Stimulated activated naive B cell treated with anti-CD40 and anti-IgM and Interleukin-4, amounts not matched to agents 10 μg/mL and 1 μg/mL and 100 μg/mL, for 72 hours (primary cell): ENCODE measurements around the gene ATG13.

Experiments used
- ATAC-seq, 2 donors: fragments of 150-1000 bp; cut with Tn5 transposase; replicated peaks; 2 replicates each; pipeline ENCODE4 v1.10.0; 2021; ENCODE audit warnings: moderate library complexity in 1 of 2
- DNase-seq: peaks from one replicate; pipeline ENCODE4 v3.0.0; 2021
- H3K27ac Mint-ChIP-seq: one replicate; pipeline ENCODE4 v1.8.0; 2022; ENCODE audit warnings: mild to moderate bottlenecking, mixed read lengths
- H3K27me3 Mint-ChIP-seq, 2 donors: one replicate each; pipeline ENCODE4 v1.8.0; 2022; ENCODE audit warnings: mixed read lengths in 2 of 2
- H3K36me3 Mint-ChIP-seq, 2 donors: one replicate each; pipeline ENCODE4 v1.8.0; 2022; ENCODE audit warnings: mixed read lengths in 2 of 2, mild to moderate bottlenecking in 1 of 2
- H3K4me1 Mint-ChIP-seq, 2 donors: one replicate each; pipeline ENCODE4 v1.8.0; 2022; ENCODE audit warnings: mixed read lengths in 2 of 2, mild to moderate bottlenecking in 1 of 2
- H3K4me3 Mint-ChIP-seq, 2 donors: one replicate each; pipeline ENCODE4 v1.8.0; 2022; ENCODE audit warnings: mild to moderate bottlenecking in 2 of 2, mixed read lengths in 2 of 2, moderate library complexity in 1 of 2
- H3K9me3 Mint-ChIP-seq, 2 donors: one replicate each; pipeline ENCODE4 v1.8.0; 2022; ENCODE audit warnings: mixed read lengths in 2 of 2, mild to moderate bottlenecking in 1 of 2

ATG13 gene

DNA sequence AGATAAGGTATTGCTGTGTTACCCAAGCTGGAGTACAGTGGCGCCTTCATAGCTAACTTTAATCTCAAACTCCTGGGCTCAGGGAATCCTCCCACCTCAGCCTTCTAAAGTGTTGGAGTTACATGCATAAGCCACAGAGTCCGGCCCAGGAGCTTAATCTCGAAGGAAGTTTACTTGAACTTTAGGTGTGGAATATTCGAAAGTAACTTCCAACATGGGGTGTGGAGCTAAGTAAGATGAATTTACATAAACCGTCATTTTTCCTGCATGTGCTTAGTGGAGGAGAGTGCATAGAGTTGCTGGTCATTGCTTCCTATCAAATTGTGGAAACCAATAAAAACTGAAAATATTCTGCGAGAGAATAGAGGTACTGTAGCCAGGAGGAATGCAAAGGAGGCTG lies 1.5 kb downstream of the ATG13 start:
- H3K9me3 Mint-ChIP-seq = no peaks in the 10 kb centered on the region
- peaks cover 11 to 46% of the 10 kb centered on the region in 2 donors for H3K4me1 Mint-ChIP-seq
- no peak for DNase-seq
- no peak for ATAC-seq
- H3K36me3 Mint-ChIP-seq = peaks cover 0 to 11% of the 10 kb centered on the region in 2 donors
- no peak overlapping the region for H3K27ac Mint-ChIP-seq
- peak overlapping the region in 1 of 2 donors; percentile 58 for H3K4me3 Mint-ChIP-seq
- no peaks in the 10 kb centered on the region for H3K27me3 Mint-ChIP-seq

DNA sequence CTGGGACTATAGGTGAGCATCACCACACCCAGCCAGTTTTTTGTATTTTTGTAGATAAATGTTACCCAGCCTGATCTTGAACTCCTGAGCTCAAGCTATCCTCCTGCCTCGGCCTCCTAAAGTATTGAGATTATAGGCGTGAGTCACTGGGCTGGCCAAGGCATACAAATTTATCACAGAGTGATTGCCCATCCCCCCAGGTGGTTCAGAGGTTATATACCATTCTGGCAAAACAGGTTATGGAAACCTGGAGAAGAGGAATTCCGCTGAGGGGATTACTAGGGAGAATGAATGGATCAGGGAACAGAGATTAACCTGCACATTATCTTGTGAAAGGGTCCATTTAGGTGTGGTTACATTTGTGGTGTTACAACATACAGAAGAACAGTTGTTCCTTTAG lies 8.1 kb downstream of the ATG13 start:
- no peaks in the 10 kb centered on the region for H3K9me3 Mint-ChIP-seq
- DNase-seq (no peak), ATAC-seq (no peak)
- H3K27me3 Mint-ChIP-seq = no peaks in the 10 kb centered on the region
- no peak overlapping the region for H3K27ac Mint-ChIP-seq
- peaks cover 10 to 26% of the 10 kb centered on the region in 2 donors for H3K4me1 Mint-ChIP-seq
- H3K4me3 Mint-ChIP-seq = no peak overlapping the region
- peaks cover 15 to 28% of the 10 kb centered on the region in 2 donors for H3K36me3 Mint-ChIP-seq

DNA sequence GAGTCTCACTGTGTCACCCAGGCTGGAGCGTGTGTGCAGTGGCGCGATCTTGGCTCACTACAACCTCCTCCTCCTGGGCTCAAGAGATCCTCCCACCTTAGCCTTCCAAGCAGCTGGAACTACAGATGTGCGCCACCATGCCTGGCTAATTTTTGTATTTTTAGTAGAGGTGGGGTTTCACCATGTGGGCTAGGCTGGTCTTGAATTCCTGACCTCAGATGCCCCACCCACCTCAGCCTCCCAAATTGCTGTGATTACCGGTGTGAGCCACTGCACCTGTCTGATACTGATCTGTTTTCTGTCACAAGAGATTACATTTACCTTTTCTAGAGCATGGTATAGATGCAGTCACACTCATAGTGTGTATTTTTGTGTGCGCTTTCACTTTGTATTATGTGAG lies 11.6 kb downstream of the ATG13 start:
- peaks cover 12% of the 10 kb centered on the region in 2 donors for H3K4me1 Mint-ChIP-seq
- H3K27ac Mint-ChIP-seq = no peak overlapping the region
- DNase-seq = no peak
- H3K4me3 Mint-ChIP-seq = no peak overlapping the region
- peaks cover 27 to 30% of the 10 kb centered on the region in 2 donors for H3K36me3 Mint-ChIP-seq
- ATAC-seq = no peak
- H3K9me3 Mint-ChIP-seq = no peaks in the 10 kb centered on the region
- H3K27me3 Mint-ChIP-seq = no peaks in the 10 kb centered on the region

DNA sequence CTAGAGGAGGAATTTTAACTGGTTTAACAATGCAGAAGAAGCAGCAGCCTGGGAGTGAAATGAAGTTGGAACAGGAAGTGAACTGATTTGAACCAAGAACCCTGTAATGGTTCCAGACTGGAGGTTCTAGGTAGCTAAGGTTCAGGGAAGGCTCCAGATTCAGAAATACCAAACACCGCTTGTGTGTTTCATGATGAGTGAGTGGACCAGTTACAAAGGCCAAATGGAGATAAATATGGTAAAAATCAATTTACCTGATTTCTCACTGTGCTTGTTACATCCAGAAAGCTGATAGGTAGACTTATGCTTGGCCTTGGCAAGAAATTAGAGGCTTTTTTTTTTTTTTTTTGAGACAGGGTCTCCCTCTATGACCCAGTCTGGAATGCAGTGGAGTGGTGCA lies 12.9 kb downstream of the ATG13 start:
- Mint-ChIP-seq H3K9me3 (no peaks in the 10 kb centered on the region), H3K27me3 (no peaks in the 10 kb centered on the region), H3K4me1 (peaks cover 9 to 10% of the 10 kb centered on the region in 2 donors), H3K36me3 (peaks cover 21 to 23% of the 10 kb centered on the region in 2 donors), H3K4me3 (no peak overlapping the region), H3K27ac (no peak overlapping the region)
- DNase-seq = no peak
- ATAC-seq = no peak

DNA sequence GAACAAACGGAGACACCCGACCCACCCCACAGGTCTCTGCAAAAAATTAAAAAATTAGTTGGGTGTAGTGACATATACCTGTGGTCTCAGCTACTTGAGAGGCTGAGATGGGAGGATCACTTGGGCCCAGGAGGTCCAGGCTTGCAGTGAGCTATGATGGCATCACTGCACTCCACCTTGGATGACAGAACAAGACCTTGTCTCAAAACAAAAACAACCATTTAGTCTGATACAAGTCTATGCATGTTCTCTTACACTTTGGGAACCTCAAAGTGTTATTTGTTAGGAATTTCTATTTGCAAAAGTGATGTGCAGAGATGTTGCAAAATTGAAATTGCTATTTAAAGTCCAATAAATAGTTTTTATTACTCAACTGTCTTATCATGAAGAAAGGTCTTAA lies 14.3 kb downstream of the ATG13 start:
- Mint-ChIP-seq H3K4me1 (peaks cover 7% of the 10 kb centered on the region in 2 donors), H3K27ac (no peak overlapping the region), H3K9me3 (no peaks in the 10 kb centered on the region), H3K27me3 (no peaks in the 10 kb centered on the region), H3K36me3 (peaks cover 15 to 16% of the 10 kb centered on the region in 2 donors), H3K4me3 (no peak overlapping the region)
- ATAC-seq = no peak
- no peak for DNase-seq

DNA sequence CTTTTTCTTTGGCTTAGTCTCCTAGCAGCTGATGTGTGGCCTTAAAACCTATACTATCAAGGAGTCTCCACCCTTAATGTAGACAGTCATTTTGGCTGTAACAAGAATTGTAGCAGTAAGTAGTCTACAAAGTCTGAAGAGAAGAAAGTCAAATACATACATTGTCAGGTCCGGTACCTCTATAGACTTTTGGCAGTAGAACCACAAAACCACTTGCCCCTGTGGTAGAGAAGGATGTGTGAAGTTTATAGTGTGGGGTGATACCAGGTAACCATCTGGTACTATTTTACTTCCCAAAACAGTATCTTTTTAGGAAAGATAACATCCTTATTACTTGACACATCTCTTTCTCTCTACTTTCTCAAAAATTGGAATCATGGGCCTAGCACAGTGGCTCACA lies 15.1 kb downstream of the ATG13 start:
- Mint-ChIP-seq H3K9me3 (no peaks in the 10 kb centered on the region), H3K36me3 (peaks cover 15 to 16% of the 10 kb centered on the region in 2 donors), H3K27ac (no peak overlapping the region), H3K27me3 (no peaks in the 10 kb centered on the region), H3K4me1 (peaks cover 7% of the 10 kb centered on the region in 2 donors), H3K4me3 (no peak overlapping the region)
- ATAC-seq (no peak), DNase-seq (no peak)

DNA sequence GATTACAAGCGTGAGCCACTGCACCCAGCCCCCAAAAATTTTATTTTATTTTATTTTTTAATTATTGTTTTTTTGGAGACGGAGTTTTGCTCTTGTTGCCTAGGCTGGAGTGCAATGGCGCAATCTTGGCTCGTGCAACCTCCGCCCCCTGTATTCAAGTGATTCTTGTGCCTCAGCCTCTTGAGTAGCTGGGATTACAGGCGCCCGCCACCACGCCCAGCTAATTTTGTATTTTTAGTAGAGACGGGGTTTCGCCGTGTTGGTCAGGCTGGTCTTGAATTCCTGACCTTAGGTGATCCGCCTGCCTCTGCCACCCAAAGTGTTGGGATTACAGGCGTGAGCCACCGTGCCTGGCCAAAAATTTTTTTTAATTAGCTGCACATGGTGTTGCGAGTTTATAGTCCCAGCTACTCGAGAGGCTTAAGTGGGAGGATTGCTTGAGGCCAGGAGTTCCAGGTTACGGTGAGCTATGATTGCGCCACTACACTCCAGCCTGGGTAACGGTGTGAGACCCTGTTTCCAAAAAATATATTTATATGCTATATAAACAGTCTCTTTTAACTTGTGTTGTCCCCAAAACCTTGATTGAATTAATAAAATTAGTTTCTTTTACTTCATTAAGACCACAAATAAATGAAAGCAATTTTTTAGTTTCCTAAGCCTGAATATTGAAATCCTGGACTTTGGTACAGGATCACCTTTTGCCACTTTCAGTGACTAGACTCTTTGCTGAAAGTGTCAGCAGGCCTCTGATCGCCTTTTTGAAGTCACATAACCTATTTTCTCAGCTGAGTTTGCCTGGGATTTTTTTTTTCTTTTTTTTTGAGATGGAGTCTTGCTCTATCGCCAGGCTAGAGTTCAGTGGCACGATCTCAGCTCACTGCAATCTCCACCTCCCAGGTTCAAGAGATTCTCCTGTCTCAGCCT lies 16.2 kb downstream of the ATG13 start:
- Mint-ChIP-seq H3K36me3 (peaks cover 18 to 19% of the 10 kb centered on the region in 2 donors), H3K27me3 (no peaks in the 10 kb centered on the region), H3K9me3 (no peaks in the 10 kb centered on the region), H3K4me3 (no peak overlapping the region), H3K27ac (no peak overlapping the region), H3K4me1 (peaks cover 7% of the 10 kb centered on the region in 2 donors)
- no peak for DNase-seq
- ATAC-seq = no peak

DNA sequence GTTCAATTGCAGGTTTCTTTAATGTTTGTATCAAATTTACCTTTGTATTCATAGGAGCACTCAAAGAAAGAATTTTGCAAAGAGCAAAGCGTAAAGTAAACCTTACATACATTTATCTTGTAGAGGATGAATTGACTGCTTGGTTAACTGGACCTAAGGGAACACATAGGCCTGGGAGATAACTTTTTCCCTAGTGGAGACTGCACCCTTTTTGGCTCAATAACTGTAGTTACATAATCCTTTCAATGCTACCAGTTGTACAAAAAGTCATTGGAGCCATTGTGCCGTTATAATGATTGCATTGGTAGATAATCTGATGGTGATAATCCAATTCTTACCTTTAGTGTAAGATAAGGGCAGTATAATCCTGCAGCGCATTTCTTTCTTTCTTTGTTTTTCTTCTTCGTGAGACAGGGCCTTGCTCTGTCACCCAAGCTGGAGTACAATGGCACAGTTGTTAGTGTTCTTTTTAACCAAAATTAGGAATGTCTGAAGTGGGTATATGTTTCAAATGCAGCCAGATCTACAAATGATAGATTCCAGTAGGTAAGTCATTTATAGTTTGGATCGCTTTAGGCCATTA lies 18.3 kb downstream of the ATG13 start:
- Mint-ChIP-seq H3K9me3 (no peaks in the 10 kb centered on the region), H3K27me3 (no peaks in the 10 kb centered on the region), H3K27ac (no peak overlapping the region), H3K4me3 (no peak overlapping the region), H3K4me1 (peaks cover 0 to 2% of the 10 kb centered on the region in 2 donors), H3K36me3 (peaks cover 20 to 21% of the 10 kb centered on the region in 2 donors)
- ATAC-seq (no peak), DNase-seq (no peak)

DNA sequence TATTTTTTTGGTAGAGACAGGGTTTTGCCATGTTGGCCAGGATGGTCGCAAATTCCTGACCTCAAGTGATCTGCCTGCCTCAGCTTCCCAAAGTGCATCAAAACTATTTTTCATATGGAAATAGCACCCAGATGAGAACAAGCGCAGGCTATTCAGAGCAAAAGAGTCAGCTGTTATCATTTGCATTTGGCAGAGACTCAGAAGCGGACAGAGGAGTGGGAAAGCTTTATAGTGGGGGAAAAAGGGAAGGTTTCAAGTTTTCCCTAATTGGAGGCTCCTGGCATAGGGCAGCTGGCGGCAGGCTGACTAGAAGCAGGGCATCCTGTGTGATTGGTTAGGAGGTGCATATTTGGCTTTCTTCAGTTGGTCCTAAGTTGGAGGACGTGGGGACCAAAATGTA lies 20.2 kb downstream of the ATG13 start:
- Mint-ChIP-seq H3K27ac (no peak overlapping the region), H3K36me3 (peaks cover 16 to 20% of the 10 kb centered on the region in 2 donors), H3K4me3 (no peak overlapping the region), H3K27me3 (no peaks in the 10 kb centered on the region), H3K4me1 (no peaks in the 10 kb centered on the region), H3K9me3 (no peaks in the 10 kb centered on the region)
- no peak for ATAC-seq
- DNase-seq = no peak

DNA sequence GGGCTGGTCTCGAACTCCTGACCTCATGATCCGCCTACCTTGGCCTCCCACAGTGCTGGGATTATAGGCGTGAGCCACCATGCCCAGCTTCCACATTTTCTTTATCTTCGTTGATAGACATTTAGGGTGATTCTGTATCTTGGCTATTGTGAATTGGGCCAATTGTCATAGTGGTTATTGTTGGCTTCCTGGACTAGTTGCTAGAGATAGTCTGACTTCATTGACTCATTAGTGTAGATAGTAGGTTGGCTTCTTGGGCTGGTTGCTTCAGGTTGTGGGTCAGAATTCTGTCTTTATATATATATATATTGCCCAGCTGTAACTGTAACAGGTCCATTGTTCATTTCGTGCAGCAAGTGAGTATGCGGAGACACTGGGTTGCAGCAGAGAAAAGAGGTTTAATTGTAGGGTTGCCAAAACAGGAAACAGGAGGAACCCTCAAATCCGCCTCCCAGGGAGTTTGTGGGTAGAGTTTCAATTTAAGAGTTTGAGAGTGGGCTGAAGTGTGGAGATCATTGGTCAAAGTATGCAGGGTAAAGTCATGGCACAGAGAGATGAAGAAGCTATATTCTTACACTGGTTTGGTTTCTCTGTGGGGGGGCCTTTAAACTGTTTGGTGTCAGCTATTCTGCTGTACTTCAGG lies 22.0 kb downstream of the ATG13 start:
- no peaks in the 10 kb centered on the region for H3K27me3 Mint-ChIP-seq
- DNase-seq (no peak), ATAC-seq (no peak)
- no peak overlapping the region for H3K4me3 Mint-ChIP-seq
- H3K4me1 Mint-ChIP-seq = no peaks in the 10 kb centered on the region
- H3K27ac Mint-ChIP-seq = no peak overlapping the region
- peaks cover 21 to 26% of the 10 kb centered on the region in 2 donors for H3K36me3 Mint-ChIP-seq
- no peaks in the 10 kb centered on the region for H3K9me3 Mint-ChIP-seq

DNA sequence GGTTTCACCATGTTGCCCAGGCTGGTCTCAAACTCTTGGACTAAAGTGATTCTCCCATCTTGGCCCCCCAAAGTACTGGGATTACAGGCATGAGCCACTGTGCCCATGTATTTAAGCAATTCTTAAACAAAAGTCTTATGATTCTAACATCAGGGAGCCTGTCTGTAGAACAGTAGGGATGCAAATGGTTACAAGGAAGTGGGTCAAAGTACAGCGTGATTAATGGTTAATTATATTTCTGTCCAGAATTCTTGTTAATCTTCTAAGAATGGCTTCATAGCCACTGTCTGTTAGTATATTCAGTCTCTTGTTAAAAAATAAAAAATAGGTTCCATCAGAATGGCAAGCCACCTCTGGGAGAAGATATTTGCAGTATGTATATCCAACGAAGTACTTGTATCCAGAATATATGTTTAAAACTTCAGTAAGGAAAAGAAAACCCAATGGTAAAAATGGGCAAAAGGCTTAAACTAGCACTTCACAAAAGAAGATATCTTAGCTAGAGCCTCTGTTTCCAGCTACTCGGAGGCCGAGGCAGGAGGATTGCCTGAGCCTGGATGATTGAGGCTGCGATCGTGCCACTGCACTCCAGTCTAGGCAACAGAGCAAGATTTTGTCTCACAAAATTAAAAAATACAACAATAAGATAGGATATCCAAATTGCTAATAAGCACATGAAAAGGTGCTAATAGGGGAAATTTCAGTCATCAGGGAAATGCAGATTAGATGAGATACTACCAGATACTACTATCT lies 22.9 kb downstream of the ATG13 start:
- Mint-ChIP-seq H3K27ac (no peak overlapping the region), H3K4me3 (no peak overlapping the region), H3K4me1 (no peaks in the 10 kb centered on the region), H3K9me3 (no peaks in the 10 kb centered on the region), H3K36me3 (peaks cover 22 to 26% of the 10 kb centered on the region in 2 donors), H3K27me3 (no peaks in the 10 kb centered on the region)
- ATAC-seq (no peak), DNase-seq (no peak)

DNA sequence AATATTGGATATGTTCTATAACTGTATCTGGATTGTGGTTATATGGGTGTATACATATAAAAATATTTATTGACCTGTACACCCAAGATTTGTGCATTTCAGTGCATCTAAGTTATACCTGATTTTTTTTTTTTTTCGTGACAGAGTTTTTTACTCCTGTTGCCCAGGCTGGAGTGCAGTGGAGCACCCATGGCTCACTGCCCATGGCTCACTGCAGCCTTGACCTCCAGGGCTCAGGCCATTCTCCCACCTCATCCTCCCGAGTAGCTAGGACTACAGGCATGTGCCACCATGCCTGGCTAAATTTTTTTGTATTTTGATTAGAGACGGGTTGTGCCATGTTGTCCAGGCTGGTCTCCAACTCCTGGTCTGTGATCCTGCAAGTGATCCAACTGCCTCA lies 24.3 kb downstream of the ATG13 start:
- ATAC-seq = no peak
- no peaks in the 10 kb centered on the region for H3K9me3 Mint-ChIP-seq
- no peak overlapping the region for H3K4me3 Mint-ChIP-seq
- H3K27ac Mint-ChIP-seq = no peak overlapping the region
- H3K4me1 Mint-ChIP-seq = no peaks in the 10 kb centered on the region
- no peaks in the 10 kb centered on the region for H3K27me3 Mint-ChIP-seq
- DNase-seq = no peak
- peaks cover 25 to 32% of the 10 kb centered on the region in 2 donors for H3K36me3 Mint-ChIP-seq

DNA sequence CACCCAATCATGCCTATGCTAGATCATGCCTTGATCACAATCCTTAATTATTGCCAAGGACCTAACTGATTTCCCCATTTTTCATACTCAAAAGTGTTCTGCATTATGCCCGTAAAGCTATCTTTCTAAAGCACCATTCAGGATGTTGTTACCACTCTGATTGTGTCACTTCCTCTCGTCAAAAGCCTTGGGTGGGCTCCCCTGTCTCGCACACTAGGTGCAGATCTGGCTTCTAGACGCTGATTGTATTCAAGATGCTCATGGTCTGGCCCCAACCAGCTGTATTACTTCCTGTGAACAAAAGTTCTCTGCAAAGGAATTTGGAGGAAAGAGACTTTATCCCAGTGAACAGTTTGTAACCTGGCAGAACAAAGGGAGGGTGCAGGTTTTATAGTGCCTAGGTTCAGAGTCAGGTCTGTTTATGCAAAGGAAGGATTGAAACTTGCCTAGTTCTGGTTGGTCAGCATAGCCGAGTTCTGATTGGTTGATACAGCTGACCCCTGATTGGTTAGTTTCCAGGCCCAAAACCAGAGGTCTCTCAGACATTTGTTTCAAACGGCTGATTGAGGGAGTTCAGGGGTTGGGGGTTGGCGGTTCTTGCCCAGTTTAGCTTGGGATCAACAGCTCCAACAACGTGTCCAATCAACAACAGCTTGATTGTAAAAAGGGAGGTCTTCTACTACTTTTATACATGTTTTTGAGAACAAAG lies 25.4 kb downstream of the ATG13 start:
- Mint-ChIP-seq H3K27me3 (no peaks in the 10 kb centered on the region), H3K4me1 (no peaks in the 10 kb centered on the region), H3K4me3 (no peak overlapping the region), H3K27ac (no peak overlapping the region), H3K36me3 (peaks cover 25 to 35% of the 10 kb centered on the region in 2 donors), H3K9me3 (no peaks in the 10 kb centered on the region)
- ATAC-seq = no peak
- DNase-seq = no peak

DNA sequence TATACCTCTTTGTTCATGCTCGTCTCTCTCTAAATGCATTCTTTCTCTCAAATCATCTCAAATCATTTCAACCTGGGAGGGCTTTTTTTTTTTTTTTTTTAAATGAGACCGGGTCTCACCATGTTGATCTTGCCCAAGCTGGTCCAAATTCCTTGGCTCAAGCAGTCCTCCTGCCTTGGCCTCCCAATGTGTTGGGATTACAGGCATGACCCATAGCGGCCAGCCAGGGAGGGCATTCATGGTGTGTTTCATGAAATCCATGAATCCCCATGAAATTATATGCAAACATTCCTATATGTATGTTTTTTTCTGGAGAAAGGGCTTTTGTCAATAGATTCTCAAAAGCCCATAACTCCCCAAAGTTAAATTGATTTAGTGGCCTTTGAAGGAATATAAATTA lies 26.2 kb downstream of the ATG13 start:
- ATAC-seq (no peak), DNase-seq (no peak)
- H3K9me3 Mint-ChIP-seq = no peaks in the 10 kb centered on the region
- no peaks in the 10 kb centered on the region for H3K27me3 Mint-ChIP-seq
- H3K27ac Mint-ChIP-seq = no peak overlapping the region
- H3K4me1 Mint-ChIP-seq = no peaks in the 10 kb centered on the region
- peaks cover 23 to 32% of the 10 kb centered on the region in 2 donors for H3K36me3 Mint-ChIP-seq
- H3K4me3 Mint-ChIP-seq = no peak overlapping the region
